Osteoblast (primary cell): Measurements from ENCODE around the gene CMTM4. TPM values are rescaled to one million over a fixed set of nuclear protein-coding genes. Genes with fewer than 3 reads are reported as not detected.
A peak's percentile ranks its signal among the peaks of the same experiment; 100 is the strongest.

ENCODE experiments used
- DNase-seq: peaks from one replicate; pipeline ENCODE4 v3.0.0; 2011; ENCODE audit warnings: low spot score, mixed read lengths; ENCODE audit not compliant: insufficient read length; ENCODE audit errors: missing footprints
- H2AFZ ChIP-seq: 2 replicates; pipeline ENCODE4 v1.6.0; 2011; ENCODE audit warnings: mild to moderate bottlenecking, low read length
- H3K27ac ChIP-seq: 2 replicates; pipeline ENCODE4 v1.5.1; 2011; ENCODE audit warnings: mild to moderate bottlenecking, low read depth, low read length, moderate library complexity
- H3K27me3 ChIP-seq: 2 replicates; pipeline ENCODE4 v1.6.0; 2012; ENCODE audit warnings: mild to moderate bottlenecking, control low read depth, inconsistent platforms, low read length, moderate library complexity; ENCODE audit not compliant: insufficient read depth
- H3K36me3 ChIP-seq: 2 replicates; pipeline ENCODE4 v1.5.1; 2011; ENCODE audit warnings: mild to moderate bottlenecking, low read length, control low read depth, moderate library complexity; ENCODE audit not compliant: insufficient read depth
- H3K4me1 ChIP-seq: 2 replicates; pipeline ENCODE4 v1.5.1; 2011; ENCODE audit warnings: mild to moderate bottlenecking, low read length, control low read depth, moderate library complexity; ENCODE audit not compliant: insufficient read depth
- H3K4me2 ChIP-seq: 2 replicates; pipeline ENCODE4 v1.6.0; 2011; ENCODE audit warnings: mild to moderate bottlenecking, low read length; ENCODE audit not compliant: insufficient read depth
- H3K4me3 ChIP-seq: fragments of 200-600 bp; sonication (generic); 3 replicates; pipeline ENCODE4 v1.5.1; 2012; ENCODE audit warnings: mild to moderate bottlenecking, low read length, inconsistent platforms; ENCODE audit not compliant: insufficient read depth
- H3K79me2 ChIP-seq: 2 replicates; pipeline ENCODE4 v1.6.0; 2012; ENCODE audit warnings: mild to moderate bottlenecking, low read length, control low read depth, inconsistent platforms; ENCODE audit not compliant: insufficient read depth
- H3K9me3 ChIP-seq: 2 replicates; pipeline ENCODE4 v1.5.1; 2011; ENCODE audit warnings: low read depth, low read length, control low read depth
- H4K20me1 ChIP-seq: 2 replicates; pipeline ENCODE4 v1.6.0; 2012; ENCODE audit warnings: mild to moderate bottlenecking, low read length, control low read depth; ENCODE audit not compliant: insufficient read depth
- CTCF ChIP-seq: IDR thresholded peaks from 2 replicates; pipeline ENCODE4 v1.5.1; 2011; ENCODE audit warnings: mild to moderate bottlenecking, low read depth, low read length, moderate library complexity; ENCODE audit errors: extremely low read depth
- total RNA-seq: library from RNA; depleted of rRNA; stranded (reverse); fragments of >200 nt; gene quantifications from 2 replicates; pipeline ENCODE4 v1.2.3, GENCODE V29; 2012

Gene CMTM4
- total RNA-seq, 1 donor, result 42.7 TPM

GRCh38 chr16:66741169-66741900 is 44.8 kb upstream of the CMTM4 start:
- H3K4me3 ChIP-seq, result no peak overlapping the region
- peak overlapping the region; percentile 46 for H2AFZ ChIP-seq
- H3K27me3 ChIP-seq, result no peaks in the 10 kb centered on the region
- H3K4me1 ChIP-seq, result peaks cover 29% of the 10 kb centered on the region
- TF ChIP-seq CTCF, result no peak
- peaks cover 77% of the 10 kb centered on the region for H3K79me2 ChIP-seq
- peak overlapping the region; percentile 75 for H3K27ac ChIP-seq
- H4K20me1 ChIP-seq, result peaks cover 65% of the 10 kb centered on the region
- peak overlapping the region; percentile 54 for H3K4me2 ChIP-seq
- no peaks in the 10 kb centered on the region for H3K9me3 ChIP-seq
- peak; percentile 96 for DNase-seq
- H3K36me3 ChIP-seq, result peaks cover 83% of the 10 kb centered on the region

GRCh38 chr16:66740533-66740932 is 44.0 kb upstream of the CMTM4 start:
- Histone ChIP-seq H3K4me2 (no peak overlapping the region), H3K4me1 (peaks cover 32% of the 10 kb centered on the region), H3K27ac (peak overlapping the region; percentile 75), H3K36me3 (peaks cover 86% of the 10 kb centered on the region), H3K27me3 (no peaks in the 10 kb centered on the region), H2AFZ (no peak overlapping the region), H4K20me1 (peaks cover 62% of the 10 kb centered on the region), H3K9me3 (no peaks in the 10 kb centered on the region), H3K79me2 (peaks cover 79% of the 10 kb centered on the region), H3K4me3 (no peak overlapping the region)
- DNase-seq, result no peak
- no peak for TF ChIP-seq CTCF

- Histone ChIP-seq H3K4me2 (no peak overlapping the region), H3K79me2 (peaks cover 74% of the 10 kb centered on the region)
Measured at GRCh38 chr16:66740010-66740409, 43.5 kb upstream of the CMTM4 start.

More at GRCh38 chr16:66740010-66740409, 43.5 kb upstream of the CMTM4 start:
- Histone ChIP-seq H3K27me3 (no peaks in the 10 kb centered on the region), H3K36me3 (peaks cover 87% of the 10 kb centered on the region), H3K9me3 (no peaks in the 10 kb centered on the region), H2AFZ (no peak overlapping the region), H3K27ac (peak overlapping the region; percentile 75), H3K4me1 (peaks cover 32% of the 10 kb centered on the region), H3K4me3 (no peak overlapping the region), H4K20me1 (peaks cover 60% of the 10 kb centered on the region)
- TF ChIP-seq CTCF, result peak; percentile 84
- DNase-seq, result peak; percentile 80
